NCI-H345 (cell line): ENCODE data around the gene NRXN2.
A peak's percentile ranks its signal among the peaks of the same experiment; 100 is the strongest.

ENCODE experiments used
- DNase-seq: peaks from one replicate; lab custom pipeline; 2025; lab: John Stamatoyannopoulos, UW

Gene NRXN2

DNA sequence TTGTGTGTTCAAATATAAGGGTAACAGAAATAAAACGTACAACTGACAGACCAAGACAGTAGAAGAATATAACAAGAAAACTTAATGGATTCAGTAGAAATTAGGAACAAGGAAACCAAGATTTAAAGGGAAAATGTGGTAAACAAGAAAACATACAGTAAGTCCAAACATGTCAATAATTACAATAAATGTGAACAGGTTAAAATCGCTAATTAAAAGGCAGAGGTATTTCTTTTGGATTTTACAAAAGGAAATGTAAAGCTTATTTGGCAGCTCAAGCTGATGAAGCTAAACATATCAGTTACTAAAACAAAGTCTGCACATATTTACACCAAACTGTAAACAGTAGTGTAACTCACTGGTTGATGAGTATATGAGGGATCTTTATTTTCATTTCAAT lies 134.3 kb downstream of the NRXN2 start:
- no peak for DNase-seq

DNA sequence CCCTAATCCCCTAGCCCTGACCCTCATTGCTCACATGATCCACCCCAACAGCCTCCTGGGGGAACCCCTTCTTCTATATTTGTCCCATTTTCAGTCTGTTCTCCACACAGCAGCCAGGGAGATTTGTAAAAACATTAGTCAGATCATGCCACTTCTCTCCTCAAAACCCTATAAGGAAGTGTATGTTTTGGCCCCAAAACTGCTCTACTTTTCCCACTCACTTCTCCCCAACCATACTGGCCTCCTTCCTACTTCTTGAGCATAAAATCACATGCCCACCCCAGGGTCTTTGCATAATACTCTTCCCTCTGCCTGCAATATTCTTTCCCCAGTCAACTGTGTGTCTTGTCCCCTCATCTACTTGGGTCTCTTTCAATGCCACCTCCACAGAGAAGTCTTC lies 136.6 kb downstream of the NRXN2 start:
- no peak for DNase-seq

DNA sequence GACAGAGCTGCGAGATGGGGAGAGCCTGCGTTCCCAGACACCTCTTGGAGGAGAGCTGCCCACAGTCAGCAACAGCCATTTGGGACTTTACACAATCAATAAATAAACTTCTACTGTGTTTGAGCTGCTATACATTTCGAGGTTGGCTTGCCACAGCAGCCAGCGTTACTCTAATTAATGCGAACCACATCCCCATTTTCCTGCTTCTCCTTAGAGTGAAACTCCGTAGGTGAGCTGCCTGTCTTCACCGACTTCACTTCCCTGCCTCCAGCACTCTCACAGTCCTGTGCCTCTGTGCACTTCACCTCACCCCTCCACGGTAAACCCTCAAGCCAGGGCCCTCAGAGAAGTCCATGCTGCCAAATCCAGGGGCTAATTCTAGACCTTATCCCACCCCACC lies 137.8 kb downstream of the NRXN2 start:
- DNase-seq = no peak

DNA sequence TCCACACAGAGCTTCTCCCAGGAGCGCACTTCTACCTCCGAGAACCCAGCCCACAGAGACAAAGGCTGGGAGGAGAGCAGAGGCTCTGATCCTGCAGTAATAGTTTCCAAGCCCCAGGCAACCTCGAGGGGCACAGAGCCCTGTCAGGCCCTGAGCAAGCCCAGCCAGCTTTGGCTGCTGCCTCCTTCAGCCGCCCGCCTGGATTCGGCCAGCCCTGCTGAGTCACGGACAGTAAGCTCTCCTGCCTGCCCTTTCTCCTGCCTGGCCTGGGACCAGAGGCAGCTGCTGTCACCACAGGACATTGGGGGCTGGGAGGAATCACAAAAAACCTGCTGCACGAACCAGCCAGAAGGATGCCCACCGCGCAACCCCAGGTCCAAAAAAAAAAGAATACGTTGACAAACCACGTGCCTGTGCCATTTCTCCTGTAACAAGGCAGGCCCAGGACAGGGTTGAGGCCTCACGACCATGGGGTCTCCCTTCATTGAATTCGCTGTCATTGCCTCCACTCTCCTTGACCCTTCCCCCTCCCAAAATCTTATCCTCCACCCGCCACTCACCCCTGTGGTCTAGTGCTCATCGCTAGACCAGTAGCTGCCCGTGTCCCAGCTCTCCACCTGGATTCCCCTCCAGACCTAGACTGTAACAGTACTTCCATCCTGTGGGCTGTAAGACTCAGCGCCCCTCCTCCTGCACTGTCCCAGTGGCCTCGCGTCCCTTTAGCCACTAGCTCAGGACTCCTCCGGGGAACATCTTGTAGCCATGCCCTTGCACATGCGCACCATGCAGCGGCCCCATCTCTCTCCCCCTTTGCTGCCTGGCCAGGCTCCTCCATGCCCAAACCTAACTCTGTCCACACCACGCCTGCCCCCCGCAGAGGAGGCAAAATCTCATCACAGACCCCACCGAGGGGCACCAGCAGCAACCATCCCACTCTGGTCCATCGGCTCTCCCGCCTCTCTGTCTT lies 139.4 kb downstream of the NRXN2 start:
- no peak for DNase-seq

DNA sequence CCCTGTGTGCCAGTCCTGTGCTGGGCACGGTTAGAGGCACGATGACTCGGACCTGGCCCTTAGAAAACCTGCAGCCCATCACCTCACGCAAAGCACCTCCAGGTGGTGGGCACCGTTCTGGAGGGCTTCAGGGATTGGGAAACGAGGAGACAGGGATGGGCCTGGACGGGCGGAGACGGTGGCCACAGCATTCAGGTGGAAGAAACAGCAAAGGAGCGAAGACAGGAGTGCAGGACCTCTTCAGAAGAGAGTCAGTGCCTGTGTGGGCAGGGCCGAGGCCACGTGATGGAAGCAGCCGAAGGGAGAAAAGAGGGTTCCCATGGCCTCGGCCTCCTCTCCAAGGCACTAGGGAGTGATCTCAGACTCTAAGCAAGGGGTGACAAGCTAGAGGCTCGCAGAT lies 140.1 kb downstream of the NRXN2 start:
- DNase-seq = no peak

DNA sequence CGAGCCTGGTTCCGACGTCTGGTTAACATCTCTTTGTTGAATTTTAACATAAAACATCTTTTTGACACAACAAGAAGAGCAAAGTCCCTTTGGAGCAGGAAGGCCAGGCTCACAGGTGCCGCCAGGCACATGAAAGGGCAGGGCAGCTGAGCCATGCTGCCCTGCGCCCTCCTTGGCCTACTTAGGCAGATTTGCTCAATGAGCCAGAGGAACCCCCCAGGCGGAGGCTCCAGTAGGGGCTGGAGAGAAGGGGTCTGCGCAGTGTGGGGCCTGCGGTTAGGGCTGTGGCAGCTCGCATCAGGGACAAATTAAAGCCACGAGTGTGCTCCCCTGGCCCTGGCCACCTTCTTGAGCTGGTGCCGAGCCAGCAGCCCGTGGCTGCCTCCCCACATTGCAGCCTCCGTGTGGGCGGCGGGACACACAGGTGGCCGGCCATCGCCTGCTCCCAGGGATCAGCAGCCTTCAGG lies 141.9 kb downstream of the NRXN2 start:
- DNase-seq = no peak

DNA sequence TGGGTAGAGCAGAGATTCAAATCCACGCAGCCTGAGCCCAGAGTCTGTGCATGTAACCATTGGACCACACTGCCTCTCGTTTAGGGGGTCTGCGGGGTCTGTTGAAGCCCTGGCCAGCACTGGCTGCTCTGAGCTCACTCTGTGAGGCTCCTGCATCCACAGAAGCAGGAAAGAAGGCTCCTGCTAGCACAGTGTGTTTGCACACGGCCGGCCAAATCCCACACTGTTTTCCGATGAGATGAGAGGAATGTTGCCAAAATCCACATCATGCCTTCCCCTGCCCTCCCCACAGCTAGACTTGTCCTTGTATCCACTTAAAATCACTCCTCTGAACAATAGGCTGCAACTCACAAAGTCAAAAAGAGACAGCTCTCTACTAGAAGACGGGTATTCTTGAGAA lies 142.6 kb downstream of the NRXN2 start:
- DNase-seq = no peak

DNA sequence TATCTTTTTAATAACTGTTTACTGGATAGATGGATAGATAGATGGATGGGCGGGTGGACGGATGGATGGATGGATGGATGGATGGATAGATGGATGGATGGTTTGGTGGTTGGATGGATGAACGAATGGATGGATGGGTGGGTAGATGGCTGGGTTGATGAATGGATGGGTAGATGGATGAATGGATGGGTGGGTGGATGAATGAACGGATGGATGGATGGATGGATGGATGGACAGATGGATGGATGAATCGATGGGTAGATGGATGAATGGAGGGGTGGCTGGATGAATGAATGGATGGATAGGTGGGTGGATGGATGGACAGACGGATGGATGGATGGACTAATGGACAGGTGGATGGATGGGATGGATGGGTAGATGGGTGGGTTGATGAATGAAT lies 145.8 kb downstream of the NRXN2 start:
- no peak for DNase-seq

DNA sequence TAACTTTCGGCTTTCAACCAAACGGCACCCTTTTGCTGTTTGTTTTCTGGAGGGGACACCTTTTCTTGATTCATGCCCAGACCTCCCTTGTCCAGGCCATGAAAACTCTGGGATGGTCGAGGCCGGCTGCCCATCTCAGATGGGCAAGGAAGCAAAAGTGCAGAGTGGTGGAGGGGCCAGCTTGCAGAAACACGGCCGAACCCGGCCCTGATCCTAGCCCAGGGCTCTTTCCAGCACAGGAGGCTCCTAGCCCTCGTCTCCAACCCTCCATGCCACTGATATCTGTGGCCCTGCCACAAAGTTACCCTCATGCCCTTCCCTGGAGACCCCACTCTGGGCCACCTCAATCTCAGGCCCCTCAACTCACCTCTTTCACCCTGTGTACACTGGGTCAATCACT lies 150.9 kb downstream of the NRXN2 start:
- DNase-seq = no peak

DNA sequence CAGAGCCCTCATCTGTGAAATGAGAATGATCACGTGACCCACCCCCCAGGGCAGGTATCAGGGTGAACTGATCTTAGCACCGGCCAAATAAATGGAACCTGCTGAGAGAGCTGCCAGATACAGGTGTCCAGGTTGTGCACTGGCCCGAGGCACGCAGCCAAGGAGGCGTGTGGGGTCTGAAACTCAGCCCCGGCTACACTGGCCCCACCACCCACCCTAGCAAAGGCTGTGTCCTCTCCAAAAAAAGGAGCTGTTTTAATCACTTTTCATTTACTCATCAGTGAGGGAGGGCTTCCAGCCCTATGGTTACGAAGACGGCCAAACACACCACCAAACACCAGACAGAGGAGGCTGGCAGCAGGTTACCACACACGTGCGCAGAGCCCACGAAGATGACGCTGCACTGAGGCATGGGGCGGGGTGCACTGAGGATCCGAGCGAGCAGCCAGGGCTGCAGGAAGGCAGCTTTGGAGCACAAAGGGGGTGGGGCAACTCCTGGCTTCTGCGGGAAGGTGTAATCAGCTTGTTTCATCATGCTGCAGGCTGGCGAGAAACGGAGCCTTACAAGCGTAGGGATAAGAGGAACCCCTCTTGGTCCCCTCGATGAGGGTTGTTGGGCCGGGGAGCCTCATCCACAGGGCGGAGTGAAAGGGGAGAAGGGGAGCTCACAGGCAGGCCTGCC lies 151.4 kb downstream of the NRXN2 start:
- no peak for DNase-seq

DNA sequence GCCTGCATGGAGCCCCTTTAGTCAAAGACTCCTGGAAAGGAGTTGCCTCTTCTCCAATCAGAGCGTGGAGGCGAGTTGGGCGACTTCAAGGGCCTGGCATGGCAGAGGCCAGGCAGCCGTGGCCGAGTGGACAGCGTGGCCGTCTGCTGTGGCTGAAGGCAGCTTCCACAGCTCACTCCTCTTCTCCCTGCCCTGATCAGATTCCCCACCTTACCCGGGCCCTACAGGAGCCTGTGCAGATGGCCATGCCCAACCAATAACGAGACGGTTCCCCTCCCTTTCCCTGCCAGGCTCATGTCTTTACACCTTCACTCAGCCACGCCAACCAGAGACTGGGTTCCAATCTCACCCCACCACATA lies 152.0 kb downstream of the NRXN2 start:
- DNase-seq = no peak

DNA sequence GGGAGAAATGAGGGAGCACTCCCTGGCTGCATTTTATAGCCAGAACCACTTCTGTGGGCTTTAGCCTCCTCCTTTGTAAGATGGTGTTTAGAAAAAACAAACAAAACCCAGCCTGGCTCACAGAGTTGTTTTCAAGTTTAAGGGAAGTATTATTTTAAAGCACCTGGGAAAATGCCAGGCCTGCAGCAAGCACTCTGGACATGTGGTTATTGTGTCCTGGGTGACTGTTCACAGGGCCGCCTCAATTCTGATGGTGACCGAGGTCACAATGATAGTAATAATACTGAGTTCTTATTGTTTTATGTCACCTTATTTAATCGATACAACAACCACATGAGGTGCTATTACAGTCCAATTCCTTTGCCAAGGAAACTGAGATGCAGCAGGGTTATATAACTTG lies 152.7 kb downstream of the NRXN2 start:
- no peak for DNase-seq

DNA sequence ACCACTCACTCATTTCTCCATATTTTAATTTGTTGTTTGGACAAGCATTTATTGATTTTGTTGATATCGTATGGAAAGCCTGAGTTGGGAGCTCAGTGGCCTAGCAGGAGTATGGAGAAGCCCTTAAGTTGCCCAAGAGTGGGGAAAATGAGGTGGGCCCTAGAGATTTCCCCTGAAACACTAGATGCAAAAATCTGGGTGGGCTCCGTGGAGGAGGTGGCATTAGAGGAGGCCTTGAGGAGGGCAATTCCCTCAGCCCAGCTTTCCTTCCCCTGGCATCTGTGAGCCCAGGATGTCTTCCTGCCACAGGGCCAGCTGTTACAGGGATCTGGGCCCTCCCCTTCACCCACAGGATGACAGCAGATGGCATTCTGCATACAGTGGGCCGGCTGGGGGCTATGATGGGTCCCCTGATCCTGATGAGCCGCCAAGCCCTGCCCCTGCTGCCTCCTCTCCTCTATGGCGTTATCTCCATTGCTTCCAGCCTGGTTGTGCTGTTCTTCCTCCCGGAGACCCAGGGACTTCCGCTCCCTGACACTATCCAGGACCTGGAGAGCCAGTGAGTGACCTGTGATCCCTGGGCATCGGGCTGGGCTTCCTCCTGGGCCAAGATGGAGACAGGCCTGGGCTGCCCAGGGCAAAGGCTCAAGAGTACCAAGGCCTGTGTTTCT lies 153.6 kb downstream of the NRXN2 start:
- DNase-seq = no peak

DNA sequence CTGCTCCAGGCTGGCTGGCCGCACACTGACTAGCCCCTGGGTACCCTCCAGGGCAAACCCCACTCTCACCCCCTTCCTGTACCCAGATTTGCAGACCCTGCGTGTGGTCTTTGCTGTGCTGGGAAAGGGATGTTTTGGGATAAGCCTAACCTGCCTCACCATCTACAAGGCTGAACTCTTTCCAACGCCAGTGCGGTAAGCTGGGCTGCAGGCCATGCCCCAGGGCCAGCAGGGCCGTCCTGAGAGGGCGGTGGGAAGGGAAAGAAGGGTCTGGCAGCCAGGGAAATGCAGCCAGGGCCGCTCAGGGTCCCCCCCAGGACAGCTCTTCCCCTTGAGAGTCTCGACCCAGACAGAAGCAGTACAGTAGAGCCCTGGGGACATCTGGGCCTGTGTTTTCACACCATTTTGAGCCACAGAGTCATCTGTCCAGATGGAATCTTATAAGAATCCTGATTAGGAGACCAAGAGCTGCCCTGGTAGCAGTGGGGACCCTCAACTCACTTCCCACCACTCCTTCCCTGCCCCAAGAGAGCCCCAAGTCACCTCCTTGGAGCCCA lies 154.3 kb downstream of the NRXN2 start:
- no peak for DNase-seq

DNA sequence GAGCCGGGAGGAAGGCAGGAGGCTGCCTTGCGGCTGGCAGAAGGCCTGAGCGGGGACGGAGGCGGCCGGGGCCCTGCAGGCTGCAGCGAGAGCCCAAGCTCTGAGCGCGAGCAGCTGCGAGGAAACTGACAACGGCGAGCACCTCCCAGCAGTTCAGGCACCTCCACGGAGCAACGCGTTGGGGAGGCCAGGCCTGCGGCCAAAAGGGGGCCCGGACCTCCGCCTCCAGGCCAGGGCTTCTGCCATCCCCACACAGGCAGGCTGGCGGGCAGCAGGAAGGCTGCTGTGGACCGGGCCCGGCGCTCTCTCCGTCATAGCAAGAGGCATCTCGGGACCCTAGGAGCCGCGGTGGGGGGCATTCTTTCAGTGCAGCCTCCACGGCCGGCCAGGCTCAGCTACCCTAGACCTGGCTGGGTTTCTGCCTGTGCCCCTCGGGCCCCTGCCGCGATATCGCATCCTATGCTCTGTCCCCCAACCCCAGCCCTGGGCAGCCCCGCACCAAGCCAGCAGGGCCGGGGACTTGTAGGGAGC lies 154.9 kb downstream of the NRXN2 start:
- no peak for DNase-seq

DNA sequence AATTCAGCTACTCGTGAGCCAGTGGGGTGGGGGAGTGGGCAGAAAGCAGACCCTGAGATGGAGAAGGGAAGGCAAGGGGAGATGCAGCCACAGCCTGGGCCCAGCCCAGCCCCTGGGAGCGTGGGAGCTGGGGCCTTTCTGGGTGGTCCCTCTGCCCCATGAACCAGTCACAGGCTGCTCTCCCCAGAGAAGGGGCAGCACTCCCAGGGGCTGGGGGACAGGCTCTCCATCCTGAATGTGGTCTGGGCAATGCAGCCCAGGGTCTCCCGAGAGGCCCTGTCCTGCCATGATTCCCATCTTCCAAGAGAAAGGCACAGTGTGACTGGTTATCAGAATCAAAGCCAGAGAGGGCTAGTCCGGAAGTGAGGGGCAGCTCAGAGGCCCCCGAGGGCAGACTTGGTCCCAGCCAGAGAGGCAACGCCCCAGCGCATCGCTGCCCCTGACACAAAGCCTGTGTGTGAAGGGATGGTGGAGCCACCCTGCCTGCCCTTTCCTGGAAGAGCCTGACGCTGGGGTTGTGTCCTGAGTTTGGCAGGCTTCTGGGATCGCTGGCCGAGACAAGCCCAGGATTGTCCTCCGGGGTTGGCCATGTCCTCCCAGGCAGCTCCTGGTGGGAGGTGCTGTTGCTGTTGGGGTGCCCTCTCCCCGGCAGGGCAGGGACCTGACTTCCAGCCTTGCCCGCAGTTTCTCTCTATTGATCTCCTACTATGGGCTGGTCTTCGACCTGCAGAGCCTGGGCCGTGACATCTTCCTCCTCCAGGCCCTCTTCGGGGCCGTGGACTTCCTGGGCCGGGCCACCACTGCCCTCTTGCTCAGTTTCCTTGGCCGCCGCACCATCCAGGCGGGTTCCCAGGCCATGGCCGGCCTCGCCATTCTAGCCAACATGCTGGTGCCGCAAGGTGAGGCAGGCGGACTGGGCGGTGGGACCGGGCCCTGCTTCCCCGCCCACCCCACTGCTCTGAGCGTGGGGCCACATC lies 155.8 kb downstream of the NRXN2 start:
- no peak for DNase-seq

DNA sequence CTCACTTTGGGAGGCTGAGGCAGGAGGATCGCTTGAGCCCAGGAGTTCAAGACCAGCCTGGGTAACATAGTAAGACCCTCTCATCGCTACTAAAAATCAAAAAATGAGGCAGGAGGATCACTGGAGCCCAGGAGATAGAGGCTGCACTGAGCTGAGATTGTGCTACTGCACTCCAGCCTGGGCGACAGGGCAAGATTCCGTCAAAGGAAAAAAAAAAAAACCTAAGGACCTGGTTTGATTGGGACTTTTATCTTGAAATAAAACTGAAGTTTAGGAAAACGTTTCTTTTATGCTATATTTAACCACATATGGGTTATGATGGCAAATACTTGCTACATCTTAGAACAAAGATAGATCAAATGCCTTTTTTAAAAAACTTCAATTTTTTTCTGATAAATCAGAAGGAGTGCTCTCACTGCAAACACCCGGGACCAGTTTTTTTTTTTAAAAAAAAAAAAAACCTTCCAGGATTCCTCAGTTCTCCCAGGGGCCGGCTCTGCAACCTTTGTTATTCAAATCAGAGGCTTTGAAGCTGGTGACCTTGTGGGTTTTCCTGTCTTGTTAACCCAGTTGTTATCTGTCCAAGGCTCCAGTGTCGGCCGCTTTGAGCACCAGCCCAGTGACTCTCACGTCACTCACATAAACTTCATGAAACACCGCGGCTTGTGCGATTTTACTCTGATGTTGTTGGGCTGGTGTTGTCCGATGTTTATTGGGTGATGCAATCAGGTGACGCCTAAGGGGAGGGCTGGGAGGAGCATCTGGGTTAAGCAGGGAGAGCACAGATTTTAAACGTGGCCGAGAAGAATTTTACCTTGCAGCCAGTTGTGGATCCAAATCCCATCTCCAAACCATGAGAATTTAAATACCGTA lies 156.7 kb downstream of the NRXN2 start:
- peak; percentile 56 for DNase-seq

DNA sequence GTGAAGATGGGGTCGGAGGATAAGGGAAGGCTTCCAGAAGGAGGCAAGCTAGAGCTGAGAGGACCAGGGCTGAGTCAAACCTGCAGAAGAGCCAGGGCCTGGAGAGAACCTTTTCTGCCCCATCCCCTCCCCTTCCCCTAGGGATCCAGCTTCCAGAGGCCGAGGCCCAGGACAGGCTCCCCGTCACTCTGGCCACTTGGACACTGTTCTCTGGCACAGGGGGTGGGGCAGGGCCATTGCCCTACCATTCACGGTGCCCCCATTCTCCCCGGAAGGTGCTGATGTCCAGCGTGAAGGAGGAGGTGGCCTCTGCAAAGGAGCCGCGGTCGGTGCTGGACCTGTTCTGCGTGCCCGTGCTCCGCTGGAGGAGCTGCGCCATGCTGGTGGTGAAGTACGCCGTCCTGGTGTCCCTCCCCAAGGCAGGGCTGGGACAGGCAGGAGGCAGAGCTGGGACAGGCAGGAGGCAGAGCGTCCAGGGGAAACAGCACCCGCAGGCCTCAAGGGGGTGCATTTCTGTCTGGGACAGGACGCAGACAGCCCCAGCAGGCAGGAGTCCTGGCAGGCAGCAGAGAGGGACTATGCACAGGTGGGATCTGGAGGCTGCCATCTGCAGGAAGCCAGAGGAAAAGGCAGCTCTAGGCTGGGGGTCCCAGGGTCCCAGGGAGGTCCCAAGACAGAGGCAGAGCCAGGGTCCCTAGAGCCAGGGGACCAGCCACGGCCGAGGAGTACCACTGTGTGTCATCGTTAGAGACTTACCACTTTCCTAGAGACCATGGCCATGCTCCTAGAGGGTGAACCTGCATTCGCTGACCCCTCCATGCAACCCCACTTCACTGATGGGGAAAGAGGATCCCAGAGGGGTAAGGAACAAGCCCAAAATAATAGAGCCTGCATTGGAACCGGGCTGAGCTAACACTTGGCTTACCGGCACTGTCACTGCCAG lies 157.8 kb downstream of the NRXN2 start:
- DNase-seq = no peak

DNA sequence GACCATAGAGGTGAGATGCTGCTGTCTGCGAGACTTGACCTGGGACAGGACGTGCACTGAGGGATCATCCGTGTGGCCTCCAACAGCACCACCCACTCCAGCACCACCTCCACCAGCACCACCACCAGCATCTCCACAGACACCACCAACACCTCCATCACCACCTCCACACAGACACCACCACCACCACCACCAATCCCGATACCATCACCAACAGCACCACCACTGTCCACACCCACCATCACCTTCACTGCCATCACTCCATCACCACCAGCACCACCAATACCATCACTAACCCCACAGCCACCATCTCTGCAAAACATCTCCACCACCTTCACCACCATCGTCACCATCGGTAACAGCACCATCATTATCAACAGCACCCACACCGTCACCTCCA lies 158.6 kb downstream of the NRXN2 start:
- no peak for DNase-seq
